ENCODE data around the gene GSG1L. TPM values are rescaled to one million over a fixed set of nuclear protein-coding genes. Genes with fewer than 3 reads are reported as not detected.
A peak's percentile ranks its signal among the peaks of the same experiment; 100 is the strongest.

The GSG1L gene
- total RNA-seq, 4 donors from 2014 or later = not detected

- peak; percentile 17 to 75 (median 65) for DNase-seq
- Histone ChIP-seq H3K27me3 (no peaks in the 10 kb centered on the region), H3K4me3 (no peak overlapping the region), H3K9me3 (peaks cover 0 to 6% (median 3%) of the 10 kb centered on the region in 4 donors), H3K36me3 (no peaks in the 10 kb centered on the region), H3K4me1 (no peaks in the 10 kb centered on the region), H3K27ac (no peak overlapping the region)
- TF ChIP-seq POLR2A (IDR thresholded peaks at IDR 0.05) (no peak), CTCF (IDR thresholded peaks at IDR 0.05) (peak in 4 of 6 experiments; percentile 18 to 39 (median 30))
Observed at GRCh38 chr16:27867122-27868110, 196.1 kb downstream of the GSG1L start.

- TF ChIP-seq POLR2A (IDR thresholded peaks at IDR 0.05) (no peak), CTCF (IDR thresholded peaks at IDR 0.05) (no peak)
- Histone ChIP-seq H3K36me3 (no peaks in the 10 kb centered on the region), H3K4me1 (no peaks in the 10 kb centered on the region), H3K4me3 (no peak overlapping the region), H3K27me3 (no peaks in the 10 kb centered on the region), H3K9me3 (peaks cover 0 to 7% (median 3%) of the 10 kb centered on the region in 4 donors), H3K27ac (no peak overlapping the region)
- no peak for DNase-seq
Observed at GRCh38 chr16:27863377-27863776, 200.1 kb downstream of the GSG1L start.

- no peak overlapping the region for H3K4me3 ChIP-seq
- H3K27me3 ChIP-seq = no peaks in the 10 kb centered on the region
- no peaks in the 10 kb centered on the region for H3K36me3 ChIP-seq
- no peak overlapping the region for H3K27ac ChIP-seq
- peaks cover 0 to 7% (median 3%) of the 10 kb centered on the region in 4 donors for H3K9me3 ChIP-seq
- TF ChIP-seq CTCF (IDR thresholded peaks at IDR 0.05) (no peak), POLR2A (IDR thresholded peaks at IDR 0.05) (no peak)
- H3K4me1 ChIP-seq = no peaks in the 10 kb centered on the region
- no peak for DNase-seq
Observed at GRCh38 chr16:27862953-27863352, 200.6 kb downstream of the GSG1L start.

GRCh38 chr16:27860091-27860490 is 203.4 kb downstream of the GSG1L start:
- H3K27ac ChIP-seq = no peak overlapping the region
- no peak for DNase-seq
- peaks cover 0 to 7% (median 3%) of the 10 kb centered on the region in 4 donors for H3K9me3 ChIP-seq
- TF ChIP-seq POLR2A (IDR thresholded peaks at IDR 0.05) = no peak
- TF ChIP-seq CTCF (IDR thresholded peaks at IDR 0.05) = no peak
- H3K36me3 ChIP-seq = no peaks in the 10 kb centered on the region
- no peaks in the 10 kb centered on the region for H3K27me3 ChIP-seq
- H3K4me3 ChIP-seq = no peak overlapping the region
- no peaks in the 10 kb centered on the region for H3K4me1 ChIP-seq

GRCh38 chr16:27859020-27859419 is 204.5 kb downstream of the GSG1L start:
- Histone ChIP-seq H3K36me3 (no peaks in the 10 kb centered on the region), H3K27ac (no peak overlapping the region)
- TF ChIP-seq CTCF (IDR thresholded peaks at IDR 0.05) (no peak), POLR2A (IDR thresholded peaks at IDR 0.05) (no peak)

More at GRCh38 chr16:27859020-27859419, 204.5 kb downstream of the GSG1L start:
- Histone ChIP-seq H3K4me1 (no peaks in the 10 kb centered on the region), H3K27me3 (no peaks in the 10 kb centered on the region), H3K4me3 (no peak overlapping the region), H3K9me3 (peaks cover 0 to 7% (median 3%) of the 10 kb centered on the region in 4 donors)
- no peak for DNase-seq
